Measurements from ENCODE around the gene UBR7. TPM values are rescaled to one million over a fixed set of nuclear protein-coding genes. Genes with fewer than 3 reads are reported as not detected.
"Not testable (repeated sequence)": the region's sequence is repeated elsewhere in the genome, so short reads cannot be mapped to it uniquely, and the experiment has no call there.

UBR7 gene
- 10 to 100 TPM; 12.7 to 19.0 (median 13.8) TPM for polyA plus RNA-seq
- long read RNA-seq, donor 1, result 0 reads
- long read RNA-seq, donor 2, partial matches to known transcripts, result 0 of 1 reads
- long read RNA-seq, donor 2, other reads (novel, unspliced or antisense), result 0 of 1 reads
- long read RNA-seq, donor 3, transcript UBR7-201 (11 exons, 3,694 nt), result major isoform, 7 of 7 reads
- long read RNA-seq, donor 3, partial matches to known transcripts, result 0 of 7 reads
- long read RNA-seq, donor 3, other reads (novel, unspliced or antisense), result 0 of 7 reads
- long read RNA-seq, donor 4, result 0 reads
- long read RNA-seq, donor 5, result 0 reads
- long read RNA-seq, donor 6, transcript UBR7-201 (11 exons, 3,694 nt), result major isoform, 6 of 6 reads
- long read RNA-seq, donor 6, partial matches to known transcripts, result 0 of 6 reads
- long read RNA-seq, donor 6, other reads (novel, unspliced or antisense), result 0 of 6 reads
- long read RNA-seq, donor 7, result 0 reads
- long read RNA-seq, donor 8, partial matches to known transcripts, result 0 of 1 reads
- long read RNA-seq, donor 8, other reads (novel, unspliced or antisense), result 0 of 1 reads
- long read RNA-seq, donor 9, partial matches to known transcripts, result 0 of 1 reads
- long read RNA-seq, donor 9, other reads (novel, unspliced or antisense), result 0 of 1 reads
- long read RNA-seq, donor 10, transcript UBR7-201 (11 exons, 3,694 nt), result major isoform, 11 of 11 reads
- long read RNA-seq, donor 10, partial matches to known transcripts, result 0 of 11 reads
- long read RNA-seq, donor 10, other reads (novel, unspliced or antisense), result 0 of 11 reads

- Histone ChIP-seq H3K4me1 (ENCODE audit: control insufficient read depth in 3 of 3, insufficient read depth in 2 of 3, low read depth in 1 of 3, low read length in 2 of 3) (peaks cover 0 to 3% (median 0%) of the 10 kb centered on the region in 3 donors), H3K9me3 (ENCODE audit: control insufficient read depth in 2 of 2, insufficient read depth in 1 of 2, low read depth in 1 of 2, low read length in 1 of 2) (no peaks in the 10 kb centered on the region), H3K27me3 (ENCODE audit: control insufficient read depth in 3 of 3, insufficient read depth in 3 of 3, low read length in 3 of 3) (no peaks in the 10 kb centered on the region), H3K36me3 (ENCODE audit: control insufficient read depth in 3 of 3, insufficient read depth in 2 of 3, low read depth in 1 of 3, low read length in 3 of 3) (peaks cover 0 to 2% (median 0%) of the 10 kb centered on the region in 3 donors), H3K27ac (ENCODE audit: low read depth in 1 of 3, low read length in 2 of 3) (peak within 1 kb of the TSS; percentile 78 to 90 (median 81)), H3K4me3 (ENCODE audit: low read depth in 1 of 3, low read length in 3 of 3) (peak within 1 kb of the TSS; percentile 79 to 95 (median 83))
- DNase-seq, result peak; percentile 98 to 99
- 0% methylated on average over 62 to 65 of the region's 65 CpGs for WGBS, 3 donors
- no peak for FAIRE-seq
Measured at GRCh38 chr14:93206793-93207467, at the start of gene UBR7, which contains the start of gene GON7. UBR7 (plus strand) TSS chr14:93207256; CDS start chr14:93207292, 36 bp downstream. GON7 (minus strand) TSS chr14:93207065; CDS start chr14:93207037, 28 bp downstream.

- H3K9me3 ChIP-seq (ENCODE audit: control insufficient read depth in 2 of 2, insufficient read depth in 1 of 2, low read depth in 1 of 2, low read length in 1 of 2); H3K36me3 ChIP-seq (ENCODE audit: control insufficient read depth in 3 of 3, insufficient read depth in 2 of 3, low read depth in 1 of 3, low read length in 3 of 3); H3K27ac ChIP-seq (ENCODE audit: low read depth in 1 of 3, low read length in 2 of 3); DNase-seq; H3K4me1 ChIP-seq (ENCODE audit: control insufficient read depth in 3 of 3, insufficient read depth in 2 of 3, low read depth in 1 of 3, low read length in 2 of 3); FAIRE-seq; H3K27me3 ChIP-seq (ENCODE audit: control insufficient read depth in 3 of 3, insufficient read depth in 3 of 3, low read length in 3 of 3); H3K4me3 ChIP-seq (ENCODE audit: low read depth in 1 of 3, low read length in 3 of 3): not testable (repeated sequence)
- WGBS, 3 donors, result 84 to 89% (median 88%) methylated on average over 7 of the region's 7 CpGs
Measured at GRCh38 chr14:93158349-93158748, 48.7 kb upstream of the UBR7 start.

- not testable (repeated sequence) for FAIRE-seq
Measured at GRCh38 chr14:93159625-93160352, 47.3 kb upstream of the UBR7 start.

GRCh38 chr14:93160353-93160801 lies 46.7 kb upstream of the UBR7 start:
- H3K4me3 ChIP-seq (ENCODE audit: low read depth in 1 of 3, low read length in 3 of 3), result no peak overlapping the region
- no peaks in the 10 kb centered on the region for H3K4me1 ChIP-seq (ENCODE audit: control insufficient read depth in 3 of 3, insufficient read depth in 2 of 3, low read depth in 1 of 3, low read length in 2 of 3)
- WGBS, 3 donors, result 13 to 33% (median 17%) methylated on average over 4 of the region's 4 CpGs
- H3K27me3 ChIP-seq (ENCODE audit: control insufficient read depth in 3 of 3, insufficient read depth in 3 of 3, low read length in 3 of 3), result no peaks in the 10 kb centered on the region
- no peaks in the 10 kb centered on the region for H3K9me3 ChIP-seq (ENCODE audit: control insufficient read depth in 2 of 2, insufficient read depth in 1 of 2, low read depth in 1 of 2, low read length in 1 of 2)
- DNase-seq (peak; percentile 21 to 30), FAIRE-seq (no peak)
- H3K36me3 ChIP-seq (ENCODE audit: control insufficient read depth in 3 of 3, insufficient read depth in 2 of 3, low read depth in 1 of 3, low read length in 3 of 3), result no peaks in the 10 kb centered on the region
- H3K27ac ChIP-seq (ENCODE audit: low read depth in 1 of 3, low read length in 2 of 3), result no peak overlapping the region

More at GRCh38 chr14:93159625-93160352, 47.3 kb upstream of the UBR7 start:
- H3K27me3 ChIP-seq (ENCODE audit: control insufficient read depth in 3 of 3, insufficient read depth in 3 of 3, low read length in 3 of 3); H3K4me1 ChIP-seq (ENCODE audit: control insufficient read depth in 3 of 3, insufficient read depth in 2 of 3, low read depth in 1 of 3, low read length in 2 of 3); H3K4me3 ChIP-seq (ENCODE audit: low read depth in 1 of 3, low read length in 3 of 3); H3K27ac ChIP-seq (ENCODE audit: low read depth in 1 of 3, low read length in 2 of 3); DNase-seq; H3K9me3 ChIP-seq (ENCODE audit: control insufficient read depth in 2 of 2, insufficient read depth in 1 of 2, low read depth in 1 of 2, low read length in 1 of 2); H3K36me3 ChIP-seq (ENCODE audit: control insufficient read depth in 3 of 3, insufficient read depth in 2 of 3, low read depth in 1 of 3, low read length in 3 of 3): not testable (repeated sequence)
- WGBS, 3 donors, result 38 to 57% (median 42%) methylated on average over 5 of the region's 5 CpGs

- no peaks in the 10 kb centered on the region for H3K9me3 ChIP-seq (ENCODE audit: control insufficient read depth in 2 of 2, insufficient read depth in 1 of 2, low read depth in 1 of 2, low read length in 1 of 2)
- no peaks in the 10 kb centered on the region for H3K27me3 ChIP-seq (ENCODE audit: control insufficient read depth in 3 of 3, insufficient read depth in 3 of 3, low read length in 3 of 3)
- H3K27ac ChIP-seq (ENCODE audit: low read depth in 1 of 3, low read length in 2 of 3), result no peak overlapping the region
- DNase-seq (no peak), FAIRE-seq (no peak)
- H3K36me3 ChIP-seq (ENCODE audit: control insufficient read depth in 3 of 3, insufficient read depth in 2 of 3, low read depth in 1 of 3, low read length in 3 of 3), result no peaks in the 10 kb centered on the region
- H3K4me3 ChIP-seq (ENCODE audit: low read depth in 1 of 3, low read length in 3 of 3), result no peak overlapping the region
- no peaks in the 10 kb centered on the region for H3K4me1 ChIP-seq (ENCODE audit: control insufficient read depth in 3 of 3, insufficient read depth in 2 of 3, low read depth in 1 of 3, low read length in 2 of 3)
- WGBS, 3 donors, result 78 to 84% (median 80%) methylated on average over 4 of the region's 4 CpGs
Measured at GRCh38 chr14:93161411-93161940, 45.6 kb upstream of the UBR7 start.

GRCh38 chr14:93163564-93163963 lies 43.5 kb upstream of the UBR7 start:
- no peaks in the 10 kb centered on the region for H3K9me3 ChIP-seq (ENCODE audit: control insufficient read depth in 2 of 2, insufficient read depth in 1 of 2, low read depth in 1 of 2, low read length in 1 of 2)
- no peak overlapping the region for H3K4me3 ChIP-seq (ENCODE audit: low read depth in 1 of 3, low read length in 3 of 3)
- H3K36me3 ChIP-seq (ENCODE audit: control insufficient read depth in 3 of 3, insufficient read depth in 2 of 3, low read depth in 1 of 3, low read length in 3 of 3), result no peaks in the 10 kb centered on the region
- 67 to 76% (median 69%) methylated on average over 5 of the region's 5 CpGs for WGBS, 3 donors
- no peak for FAIRE-seq
- no peaks in the 10 kb centered on the region for H3K27me3 ChIP-seq (ENCODE audit: control insufficient read depth in 3 of 3, insufficient read depth in 3 of 3, low read length in 3 of 3)
- H3K27ac ChIP-seq (ENCODE audit: low read depth in 1 of 3, low read length in 2 of 3), result no peak overlapping the region
- no peaks in the 10 kb centered on the region for H3K4me1 ChIP-seq (ENCODE audit: control insufficient read depth in 3 of 3, insufficient read depth in 2 of 3, low read depth in 1 of 3, low read length in 2 of 3)
- no peak for DNase-seq

GRCh38 chr14:93165271-93166265 lies 41.5 kb upstream of the UBR7 start:
- not testable (repeated sequence) for H3K4me1 ChIP-seq (ENCODE audit: control insufficient read depth in 3 of 3, insufficient read depth in 2 of 3, low read depth in 1 of 3, low read length in 2 of 3); H3K36me3 ChIP-seq (ENCODE audit: control insufficient read depth in 3 of 3, insufficient read depth in 2 of 3, low read depth in 1 of 3, low read length in 3 of 3); FAIRE-seq; H3K27ac ChIP-seq (ENCODE audit: low read depth in 1 of 3, low read length in 2 of 3); DNase-seq; H3K4me3 ChIP-seq (ENCODE audit: low read depth in 1 of 3, low read length in 3 of 3); H3K9me3 ChIP-seq (ENCODE audit: control insufficient read depth in 2 of 2, insufficient read depth in 1 of 2, low read depth in 1 of 2, low read length in 1 of 2); H3K27me3 ChIP-seq (ENCODE audit: control insufficient read depth in 3 of 3, insufficient read depth in 3 of 3, low read length in 3 of 3)
- WGBS, 3 donors, result 91 to 92% (median 91%) methylated on average over 26 of the region's 26 CpGs
